DMS53 treated with DMSO at 0.1 percent for 48 hours (cell line): ENCODE data around the gene EFS.
A peak's percentile ranks its signal among the peaks of the same experiment; 100 is the strongest.

Source experiments
- DNase-seq: peaks from one replicate; lab custom pipeline; 2025; ENCODE audit not compliant: unreplicated experiment; lab: John Stamatoyannopoulos, UW

The EFS gene

GRCh38 chr14:23359167-23359626 lies 5.8 kb downstream of the EFS start:
- no peak for DNase-seq

DNA sequence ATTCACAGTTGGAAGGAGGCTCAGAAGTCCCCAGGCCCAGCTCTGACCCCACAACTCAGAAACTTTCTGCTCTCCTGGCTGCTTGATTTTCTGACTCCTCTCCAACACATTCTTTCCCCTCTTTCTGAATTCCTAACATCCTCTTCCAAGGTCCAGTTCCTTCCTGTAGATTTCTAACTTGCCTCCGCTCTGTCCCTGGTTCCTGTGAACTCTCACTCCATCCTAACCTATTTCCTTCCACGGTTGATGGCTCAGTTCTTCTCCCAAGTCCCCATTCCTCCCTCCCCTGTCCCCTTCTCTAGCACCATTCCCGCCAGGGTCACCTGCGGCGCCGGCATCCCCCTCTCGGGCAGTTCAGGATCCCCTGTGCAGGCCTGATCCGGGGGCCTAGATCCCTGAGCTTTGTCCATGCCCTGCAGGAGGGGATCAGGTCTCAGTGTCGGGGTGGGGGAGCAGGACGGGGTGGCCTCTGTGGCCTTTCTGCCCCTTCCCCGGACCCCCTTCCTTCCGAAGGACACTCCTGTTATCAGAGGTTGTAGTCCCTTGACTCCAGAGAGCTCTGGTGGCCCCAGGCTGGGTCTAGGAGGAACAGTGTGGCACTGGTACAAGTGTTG lies 6.3 kb downstream of the EFS start:
- DNase-seq, result no peak

- DNase-seq, result no peak
Observed at GRCh38 chr14:23358042-23358441, 6.9 kb downstream of the EFS start.

DNA sequence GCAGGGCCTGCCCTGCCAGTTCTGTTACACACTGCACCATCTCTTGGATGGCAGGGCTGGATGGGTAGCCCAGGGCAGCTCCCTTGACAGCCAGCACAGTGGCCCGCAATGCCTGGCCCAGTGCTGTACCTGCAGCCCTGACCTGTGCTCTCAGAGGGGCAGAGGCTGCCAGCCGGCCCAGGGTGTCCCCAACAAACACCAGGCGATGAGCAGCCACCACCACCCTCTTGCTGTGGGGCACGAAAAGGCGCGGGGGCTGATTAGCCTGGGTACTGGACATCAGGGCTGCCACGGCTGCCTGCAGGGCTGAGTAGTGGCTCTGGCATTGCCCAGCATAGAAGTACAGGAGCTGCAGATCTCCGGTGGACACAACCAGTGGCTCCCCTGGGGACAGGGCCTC lies 7.7 kb downstream of the EFS start:
- DNase-seq, result no peak

- no peak for DNase-seq
Observed at GRCh38 chr14:23356662-23357061, 8.3 kb downstream of the EFS start.

DNA sequence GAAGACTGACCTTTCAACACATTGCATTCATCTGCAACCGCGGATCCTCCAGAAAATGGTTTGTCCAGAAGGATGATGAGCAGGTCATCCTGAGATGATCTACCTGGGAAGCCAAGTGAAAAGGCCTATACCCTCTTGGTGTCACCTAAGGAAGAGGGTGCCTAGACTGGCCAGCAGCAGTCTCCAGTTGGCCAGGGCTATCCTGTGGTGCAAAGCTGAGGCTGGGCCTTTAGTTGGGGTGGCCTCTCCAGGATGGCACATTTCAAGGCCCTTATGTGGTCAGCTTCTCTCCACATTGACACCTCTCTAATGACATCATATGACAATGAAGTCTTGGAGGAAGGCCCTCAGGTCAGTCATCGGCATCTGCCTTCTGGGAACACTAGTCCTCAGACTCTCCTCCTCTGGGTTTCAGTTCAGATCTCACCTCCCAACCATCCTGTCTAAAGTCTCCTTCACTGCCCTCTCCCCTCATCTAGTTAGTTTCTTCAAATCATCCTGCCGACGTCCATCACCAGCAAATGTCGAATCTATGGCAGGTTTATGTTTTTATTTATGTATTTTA lies 9.0 kb downstream of the EFS start:
- DNase-seq, result no peak

GRCh38 chr14:23354990-23355389 lies 10.0 kb downstream of the EFS start:
- no peak for DNase-seq

GRCh38 chr14:23353433-23353780 lies 11.6 kb downstream of the EFS start:
- no peak for DNase-seq

DNA sequence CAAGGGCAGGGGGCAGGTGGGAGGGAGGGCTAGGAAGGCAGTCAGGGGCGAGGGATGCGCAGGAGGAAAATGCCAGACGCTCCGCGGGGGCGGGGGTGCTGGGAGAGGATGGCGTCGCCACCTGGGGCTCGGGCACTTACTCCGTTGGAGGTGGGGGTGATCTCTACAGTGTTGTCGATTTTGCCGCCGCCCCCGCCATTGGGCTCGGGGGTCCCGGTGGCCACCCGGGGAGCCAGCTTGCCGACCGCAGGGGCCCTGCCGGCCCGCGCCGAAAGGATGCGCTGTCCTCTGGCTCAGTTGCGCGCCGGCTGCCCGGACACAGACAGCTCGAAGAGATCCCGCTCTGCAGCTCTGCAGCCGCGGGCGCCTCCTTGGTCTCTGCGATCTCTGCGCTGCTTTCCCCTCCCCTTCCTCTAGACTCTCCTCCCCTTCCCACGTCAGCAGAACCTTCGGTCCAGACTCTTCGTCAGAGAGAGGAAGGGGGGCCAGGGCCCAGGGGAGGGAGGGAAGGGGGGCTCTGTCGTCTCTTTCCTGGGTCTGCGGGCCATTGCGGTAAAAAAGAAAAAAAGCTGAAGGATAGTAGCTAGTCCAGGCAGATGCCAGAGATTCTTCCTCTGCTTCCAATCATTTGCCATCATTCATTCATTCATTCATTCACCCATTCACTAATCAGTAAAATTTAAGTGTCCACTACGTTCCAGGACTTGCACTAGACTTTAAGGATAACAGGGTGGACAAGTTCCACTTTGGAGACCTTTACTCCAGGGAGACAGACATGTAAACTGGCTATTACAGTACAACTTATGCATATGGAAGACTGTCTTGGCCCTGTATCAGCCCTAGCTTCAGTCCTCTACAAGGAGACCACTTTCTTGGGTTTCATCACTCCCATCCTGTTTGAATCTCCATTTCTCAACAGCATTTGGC lies 12.2 kb downstream of the EFS start, which contains the start of gene SLC22A17:
SLC22A17 (minus strand) TSS at position 382 of the 927 bp plus-strand sequence.
- DNase-seq, result peak; percentile 46

DNA sequence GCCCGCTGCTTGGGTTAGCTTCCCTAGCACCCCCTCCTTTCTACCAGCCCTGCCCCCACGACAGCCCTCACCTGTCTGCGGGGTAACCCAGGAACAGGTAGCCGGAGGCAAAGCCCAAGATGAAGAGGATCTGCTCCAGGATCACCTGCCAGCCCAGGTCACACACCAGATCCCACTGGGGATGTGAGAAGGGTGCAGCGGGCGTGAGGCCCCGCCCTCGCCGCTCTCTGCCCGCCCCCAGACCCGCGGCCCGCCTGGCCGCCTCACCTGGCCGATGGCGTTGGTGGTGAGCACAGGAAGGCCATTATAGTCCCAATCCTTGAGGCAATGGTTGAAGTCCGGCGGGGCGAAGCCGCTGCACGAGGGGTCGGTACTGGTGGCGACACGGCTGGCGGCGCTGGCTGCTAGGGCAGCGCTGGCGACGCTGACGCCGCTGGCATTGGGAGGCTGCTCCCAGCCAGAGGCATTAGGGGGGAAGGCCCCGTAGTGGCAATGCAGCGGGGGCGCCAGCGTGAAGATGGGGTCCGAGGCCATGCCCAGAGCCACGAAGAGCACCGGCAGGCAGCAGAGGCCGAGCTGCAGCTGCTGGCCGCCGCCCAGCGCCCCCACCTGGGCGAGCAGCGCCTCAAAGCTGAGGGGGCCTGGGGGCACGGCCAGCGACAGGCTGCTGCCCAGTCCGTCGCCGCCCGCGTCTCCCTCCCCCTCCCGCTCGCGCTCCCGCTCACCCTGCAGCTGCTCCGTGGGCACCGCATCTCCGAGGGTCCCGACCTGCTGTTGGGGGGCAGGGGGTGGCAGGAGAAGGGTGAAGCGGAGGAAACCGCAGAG lies 13.1 kb downstream of the EFS start:
- DNase-seq, result no peak

GRCh38 chr14:23349156-23349845 lies 15.7 kb downstream of the EFS start:
- DNase-seq, result no peak

GRCh38 chr14:23348297-23348655 lies 16.7 kb downstream of the EFS start:
- DNase-seq, result no peak

DNA sequence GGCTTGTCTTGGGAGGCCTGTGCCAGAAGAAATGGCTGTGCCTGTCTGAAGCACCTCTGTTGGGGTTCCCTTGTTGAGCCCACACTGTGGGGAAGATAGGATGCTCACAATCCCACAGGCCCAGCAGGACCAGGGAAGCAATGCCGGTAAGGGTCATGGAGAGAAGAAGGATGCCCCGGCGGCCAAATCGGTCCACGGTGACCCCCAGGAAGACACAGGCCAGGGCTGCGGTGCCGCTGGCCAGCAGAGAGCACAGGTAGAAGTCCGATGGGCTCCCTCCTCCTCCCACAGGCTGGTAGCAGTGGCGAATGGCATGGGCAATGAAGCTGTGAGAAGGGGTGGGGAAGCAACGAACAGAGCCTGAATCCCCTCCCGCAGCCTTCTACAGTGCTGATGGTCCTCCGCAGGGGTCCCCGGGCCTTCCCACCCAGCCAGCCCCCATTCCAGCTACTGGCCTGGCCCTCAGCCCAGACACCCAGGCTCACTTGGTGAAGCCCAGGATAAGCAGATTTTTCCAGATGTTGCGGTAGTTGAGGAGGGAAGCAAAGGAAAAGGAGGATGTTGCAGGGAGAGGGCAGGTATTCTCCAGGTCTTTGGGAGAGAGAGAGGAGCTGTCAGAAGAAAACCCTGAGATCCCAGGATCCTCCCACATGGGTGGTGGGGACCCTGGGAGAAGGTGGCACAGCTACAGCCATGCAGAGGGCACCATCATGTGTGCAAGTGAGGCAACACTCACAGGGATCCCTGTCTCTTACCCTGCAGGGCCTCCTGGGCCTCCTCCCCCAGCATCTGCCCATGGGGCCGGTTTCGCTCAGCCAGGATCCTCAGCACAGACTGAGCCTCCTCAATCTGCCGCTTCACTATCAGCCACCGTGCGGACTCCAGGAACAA lies 17.3 kb downstream of the EFS start:
- no peak for DNase-seq

- DNase-seq, result no peak
Observed at GRCh38 chr14:23346693-23347405, 18.1 kb downstream of the EFS start.

DNA sequence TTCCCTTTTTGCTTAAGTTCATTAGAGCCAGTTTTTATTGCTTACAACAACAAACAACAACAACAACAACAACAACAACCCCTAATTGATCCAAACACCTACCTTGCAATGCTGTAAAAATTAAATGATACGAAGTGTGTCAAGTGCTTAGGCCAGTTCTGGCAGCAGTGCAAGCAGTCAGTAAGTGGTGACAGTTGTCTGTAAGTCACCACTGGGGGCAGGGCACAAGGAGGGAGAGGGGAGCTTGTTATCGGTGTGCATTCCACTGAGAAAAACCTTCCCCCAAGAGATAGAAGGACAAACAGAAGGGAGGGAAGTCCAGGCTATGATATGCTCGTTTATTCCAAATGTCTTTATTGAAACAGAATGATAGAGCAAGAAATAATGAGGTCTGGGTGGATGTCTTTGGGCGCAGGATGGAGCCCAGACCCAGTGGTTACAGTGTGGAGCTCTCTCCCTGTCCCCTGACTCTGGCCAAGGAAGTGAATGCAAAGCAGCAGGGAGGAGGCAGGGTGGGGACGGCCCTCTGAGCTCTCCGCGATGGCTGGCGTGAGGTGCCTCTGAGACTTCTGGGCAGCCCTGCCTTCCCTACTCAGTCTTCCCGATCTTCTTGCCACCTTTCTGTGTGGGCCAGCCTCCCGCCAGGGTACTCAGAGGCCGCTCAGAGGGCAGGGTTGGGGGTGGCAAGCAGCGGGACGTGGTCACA lies 18.8 kb downstream of the EFS start:
- DNase-seq, result no peak

GRCh38 chr14:23344481-23344880 lies 20.5 kb downstream of the EFS start:
- no peak for DNase-seq

GRCh38 chr14:23339506-23340268 lies 25.3 kb downstream of the EFS start:
- no peak for DNase-seq

DNA sequence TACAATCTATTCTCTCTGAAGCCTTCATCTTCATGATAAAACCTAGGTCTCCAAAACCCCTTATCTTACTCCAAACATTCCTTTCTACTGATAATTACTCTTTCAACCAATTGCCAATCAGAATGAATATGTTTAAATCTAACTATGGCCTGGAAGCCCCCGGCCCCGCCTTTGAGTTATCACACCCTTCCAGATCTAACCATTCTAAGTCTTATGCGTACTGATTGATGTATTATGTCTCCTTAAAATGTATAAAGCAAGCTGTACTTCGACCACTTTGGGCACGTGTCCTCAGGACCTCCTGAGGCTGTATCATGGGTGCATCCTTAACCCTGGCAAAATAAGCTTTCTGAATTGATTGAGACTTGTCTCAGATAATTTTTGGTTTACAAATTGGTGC lies 29.3 kb downstream of the EFS start:
- DNase-seq, result no peak
